GM10248 (cell line): Measurements from ENCODE around the gene ACSF2.

Source experiments
- CTCF ChIA-PET: fragments of 300-600 bp; sonication (Branson Sonifier 250); formaldehyde crosslinking; extraction: SDS; loops from one replicate; lab custom pipeline; 2021; ENCODE audit warnings: antibody characterized with exemption; lab: Yijun Ruan, JAX
- POLR2A ChIA-PET: fragments of 350-650 bp; sonication (Branson Sonifier 250); formaldehyde crosslinking; extraction: SDS; loops from one replicate; lab custom pipeline; 2020; ENCODE audit warnings: antibody characterized with exemption; lab: Yijun Ruan, JAX
- DNase-seq: peaks from one replicate; pipeline ENCODE4 v3.0.0; 2012; ENCODE audit errors: extremely low spot score
- TF ChIP-seq, protein P1 (sequence below): IDR thresholded peaks from 2 replicates; pipeline ENCODE4 v1.5.1; 2012; ENCODE audit warnings: mild to moderate bottlenecking, low read depth; ENCODE audit errors: extremely low read depth, missing control alignments, control extremely low read depth

ACSF2 gene

DNA sequence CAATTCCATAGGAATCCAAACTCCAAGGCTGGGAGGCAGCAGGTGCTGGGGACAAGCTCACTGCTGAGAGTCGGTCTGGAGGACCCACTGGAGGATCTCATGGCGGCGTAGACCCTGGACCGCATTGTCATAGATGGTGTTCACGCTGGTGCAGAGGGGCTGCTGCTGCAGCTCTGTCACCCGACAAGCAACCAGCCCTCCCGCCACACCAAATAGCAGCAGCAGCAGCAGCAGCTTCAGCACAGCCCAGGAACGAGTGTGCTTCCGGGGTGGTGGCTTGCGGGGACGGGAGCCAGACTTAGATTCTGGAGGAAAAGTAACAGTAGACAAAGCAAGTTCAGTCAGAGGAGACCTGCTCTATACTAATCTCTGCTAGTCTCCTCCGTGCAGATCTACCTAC is 43.1 kb upstream of the ACSF2 start:
- TF ChIP-seq, protein P1, sequence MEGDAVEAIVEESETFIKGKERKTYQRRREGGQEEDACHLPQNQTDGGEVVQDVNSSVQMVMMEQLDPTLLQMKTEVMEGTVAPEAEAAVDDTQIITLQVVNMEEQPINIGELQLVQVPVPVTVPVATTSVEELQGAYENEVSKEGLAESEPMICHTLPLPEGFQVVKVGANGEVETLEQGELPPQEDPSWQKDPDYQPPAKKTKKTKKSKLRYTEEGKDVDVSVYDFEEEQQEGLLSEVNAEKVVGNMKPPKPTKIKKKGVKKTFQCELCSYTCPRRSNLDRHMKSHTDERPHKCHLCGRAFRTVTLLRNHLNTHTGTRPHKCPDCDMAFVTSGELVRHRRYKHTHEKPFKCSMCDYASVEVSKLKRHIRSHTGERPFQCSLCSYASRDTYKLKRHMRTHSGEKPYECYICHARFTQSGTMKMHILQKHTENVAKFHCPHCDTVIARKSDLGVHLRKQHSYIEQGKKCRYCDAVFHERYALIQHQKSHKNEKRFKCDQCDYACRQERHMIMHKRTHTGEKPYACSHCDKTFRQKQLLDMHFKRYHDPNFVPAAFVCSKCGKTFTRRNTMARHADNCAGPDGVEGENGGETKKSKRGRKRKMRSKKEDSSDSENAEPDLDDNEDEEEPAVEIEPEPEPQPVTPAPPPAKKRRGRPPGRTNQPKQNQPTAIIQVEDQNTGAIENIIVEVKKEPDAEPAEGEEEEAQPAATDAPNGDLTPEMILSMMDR, result no peak
- POLR2A ChIA-PET, result interaction anchor here (0.5 to 0.7 kb wide), 3 partner anchors 12 to 444 kb away, joined by 4 to 7 read pairs (median 4); no protein-coding TSS in a partner anchor
- CTCF ChIA-PET, result interaction anchor here (1.3 to 1.4 kb wide), 2 partner anchors 15 to 39 kb away, joined by 3 to 5 read pairs; partner anchors contain the start of gene LRRC59
- no peak for DNase-seq

DNA sequence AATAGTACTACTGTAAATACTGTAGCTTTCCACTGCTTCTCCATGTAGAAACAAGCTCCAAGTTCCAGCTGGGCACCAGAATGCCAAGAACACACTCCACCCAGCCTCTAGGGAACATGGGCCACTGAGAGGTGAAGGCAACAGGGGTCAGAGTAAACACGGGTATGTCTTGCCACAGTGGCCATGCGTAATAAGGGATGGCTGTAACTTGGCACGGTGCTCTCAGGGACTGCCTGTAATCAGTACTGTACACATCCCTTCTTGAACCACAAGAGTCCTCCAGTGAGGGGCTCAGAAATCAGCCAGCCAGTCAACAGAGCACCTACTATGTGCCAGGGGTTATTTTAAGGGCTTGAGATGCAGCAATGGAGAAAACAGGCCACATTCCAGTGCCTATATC is 39.5 kb upstream of the ACSF2 start:
- TF ChIP-seq, protein P1, result no peak
- ChIA-PET POLR2A (no interaction called here), CTCF (interaction anchor here (1.7 to 5.6 kb wide), 2 partner anchors 11 to 25 kb away, joined by 6 to 57 read pairs; partner anchors contain the start of gene LRRC59)
- DNase-seq, result no peak

- no peak for DNase-seq
- TF ChIP-seq, protein P1, result no peak
- ChIA-PET CTCF (interaction anchor here (0.8 to 5.6 kb wide), 2 partner anchors 9 kb away, joined by 3 to 57 read pairs; partner anchors contain the start of gene LRRC59), POLR2A (interaction anchor here (1.4 kb wide), 1 partner anchor 9 kb away, joined by 4 read pairs; no protein-coding TSS in a partner anchor)
Measured at GRCh38 chr17:50388728-50389127, 37.3 kb upstream of the ACSF2 start.

GRCh38 chr17:50389534-50389933 is 36.5 kb upstream of the ACSF2 start:
- DNase-seq, result no peak
- TF ChIP-seq, protein P1, result no peak
- ChIA-PET CTCF (interaction anchor here (0.8 to 5.6 kb wide), 3 partner anchors 8 to 28 kb away, joined by 3 to 57 read pairs (median 3); partner anchors contain the start of gene LRRC59), POLR2A (interaction anchor here (1.4 kb wide), 1 partner anchor 10 kb away, joined by 4 read pairs; no protein-coding TSS in a partner anchor)

- TF ChIP-seq, protein P1, result no peak
- CTCF ChIA-PET, result interaction anchor here (1.1 to 1.7 kb wide), 5 partner anchors 14 to 86 kb away, joined by 3 to 12 read pairs (median 3); partner anchors contain the start of gene RSAD1
- POLR2A ChIA-PET, result interaction anchor here (0.6 to 1.3 kb wide), 3 partner anchors 11 to 471 kb away, joined by 4 to 6 read pairs (median 5); no protein-coding TSS in a partner anchor
- DNase-seq, result no peak
Measured at GRCh38 chr17:50392621-50393020, 33.4 kb upstream of the ACSF2 start.

- CTCF ChIA-PET, result no interaction called here
- POLR2A ChIA-PET, result no interaction called here
- TF ChIP-seq, protein P1, result no peak
- DNase-seq, result no peak
Measured at GRCh38 chr17:50393700-50394099, 32.3 kb upstream of the ACSF2 start.
